Activated CD8-positive, alpha-beta memory T cell treated with anti-CD3 and anti-CD28 coated beads, Interleukin-2, amount 10 ng/mL, durations not matched to agents 7 days and 5 days (primary cell): ENCODE measurements around the gene RABEP1. TPM values are rescaled to one million over a fixed set of nuclear protein-coding genes. Genes with fewer than 3 reads are reported as not detected.

ENCODE experiments used
- ATAC-seq: fragments of 150-1000 bp; cut with Tn5 transposase; one replicate; pipeline ENCODE4 v1.10.0; 2021; ENCODE audit warnings: moderate library complexity
- CTCF ChIA-PET: fragments of 350-600 bp; sonication (Branson Sonifier 250); formaldehyde crosslinking; loops from one replicate; lab custom pipeline; 2021; ENCODE audit warnings: antibody characterized with exemption; lab: Charles Lee
- DNase-seq: peaks from one replicate; pipeline ENCODE4 v3.0.0-alpha.2; 2020
- H3K27ac Mint-ChIP-seq: one replicate; pipeline ENCODE4 v1.8.0; 2021; ENCODE audit warnings: mild to moderate bottlenecking, mixed read lengths
- H3K27me3 Mint-ChIP-seq: one replicate; pipeline ENCODE4 v1.8.0; 2021; ENCODE audit warnings: mixed read lengths
- H3K36me3 Mint-ChIP-seq: one replicate; pipeline ENCODE4 v1.8.0; 2021; ENCODE audit warnings: mild to moderate bottlenecking, mixed read lengths
- H3K4me1 Mint-ChIP-seq: one replicate; pipeline ENCODE4 v1.8.0; 2021; ENCODE audit warnings: mixed read lengths
- H3K4me3 Mint-ChIP-seq: one replicate; pipeline ENCODE4 v1.8.0; 2021; ENCODE audit warnings: mild to moderate bottlenecking, moderate library complexity, mixed read lengths
- H3K9me3 Mint-ChIP-seq: one replicate; pipeline ENCODE4 v1.8.0; 2022; ENCODE audit warnings: low read depth, mixed read lengths
- total RNA-seq, 2 experiments: library from RNA; stranded (reverse); gene quantifications; one replicate each; pipeline ENCODE4 v1.2.3, GENCODE V29; 2021

Gene RABEP1
- total RNA-seq, 2 experiments from 2014 or later: 35.1 to 38.0 TPM

GRCh38 chr17:5291683-5292350 is 9.7 kb downstream of the RABEP1 start:
- ATAC-seq (no peak), DNase-seq (no peak)
- H3K27ac Mint-ChIP-seq: no peak overlapping the region
- CTCF ChIA-PET: interaction anchor here (0.7 kb wide), 1 partner anchor 168 kb away, joined by 3 read pairs; no protein-coding TSS in a partner anchor
- H3K9me3 Mint-ChIP-seq: no peaks in the 10 kb centered on the region
- no peak overlapping the region for H3K4me3 Mint-ChIP-seq
- peaks cover 9% of the 10 kb centered on the region for H3K36me3 Mint-ChIP-seq
- no peaks in the 10 kb centered on the region for H3K27me3 Mint-ChIP-seq
- H3K4me1 Mint-ChIP-seq: peaks cover 14% of the 10 kb centered on the region

- Mint-ChIP-seq H3K4me1 (peaks cover 7% of the 10 kb centered on the region), H3K27ac (no peak overlapping the region), H3K9me3 (no peaks in the 10 kb centered on the region), H3K27me3 (no peaks in the 10 kb centered on the region), H3K4me3 (no peak overlapping the region), H3K36me3 (peaks cover 15% of the 10 kb centered on the region)
- DNase-seq: no peak
- no peak for ATAC-seq
- CTCF ChIA-PET: interaction anchor here (0.7 to 3.2 kb wide), 4 partner anchors 9 to 47 kb away, joined by 3 to 14 read pairs (median 4); no protein-coding TSS in a partner anchor
These were observed 15.2 kb downstream of the RABEP1 start for GRCh38 chr17:5297245-5297644.

DNA sequence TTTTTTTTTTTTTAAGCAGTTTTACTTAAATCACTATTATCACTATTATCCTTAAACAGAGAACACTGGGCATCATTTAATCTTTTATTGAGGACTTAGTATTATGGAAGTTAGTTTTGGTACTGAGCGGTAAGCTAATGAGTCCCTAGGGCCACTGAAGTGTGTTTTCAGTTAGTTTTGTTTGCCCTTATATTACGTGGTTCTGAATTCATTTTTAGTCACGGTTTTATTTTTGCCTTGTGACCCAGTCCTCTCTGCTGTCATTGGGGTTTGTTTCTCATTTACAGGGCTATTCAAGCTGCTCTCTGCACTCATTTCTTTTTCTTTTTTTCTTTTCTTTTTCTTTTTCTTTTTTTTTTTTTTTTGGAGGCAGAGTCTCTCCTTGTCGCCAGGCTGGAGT is 17.3 kb downstream of the RABEP1 start:
- DNase-seq (no peak), ATAC-seq (no peak)
- Mint-ChIP-seq H3K9me3 (no peaks in the 10 kb centered on the region), H3K4me1 (peaks cover 7% of the 10 kb centered on the region), H3K27me3 (no peaks in the 10 kb centered on the region), H3K27ac (no peak overlapping the region), H3K4me3 (no peak overlapping the region), H3K36me3 (peaks cover 18% of the 10 kb centered on the region)
- CTCF ChIA-PET: no interaction called here

GRCh38 chr17:5304636-5305035 is 22.6 kb downstream of the RABEP1 start:
- CTCF ChIA-PET: no interaction called here
- DNase-seq: no peak
- Mint-ChIP-seq H3K27ac (no peak overlapping the region), H3K27me3 (no peaks in the 10 kb centered on the region), H3K9me3 (no peaks in the 10 kb centered on the region), H3K36me3 (peaks cover 27% of the 10 kb centered on the region), H3K4me1 (peaks cover 12% of the 10 kb centered on the region), H3K4me3 (no peak overlapping the region)
- no peak for ATAC-seq

DNA sequence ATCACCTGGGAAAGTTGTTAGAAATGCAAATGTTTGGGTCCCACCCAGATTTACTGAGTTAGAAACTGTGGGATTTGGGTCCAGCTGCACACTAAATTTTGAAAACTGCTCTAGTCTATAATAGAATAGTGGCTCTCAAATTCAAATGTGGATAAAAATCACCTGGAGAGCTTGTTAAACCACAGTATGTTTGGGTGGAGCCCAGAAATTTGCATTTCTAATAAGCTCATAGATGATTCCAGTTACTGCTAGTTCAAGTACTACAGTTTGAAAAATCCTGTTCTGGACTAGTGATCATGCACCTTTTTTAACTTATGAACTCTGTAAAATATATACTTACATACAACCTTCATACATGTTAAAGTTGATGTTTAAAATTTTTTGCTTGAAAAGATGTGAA is 27.8 kb downstream of the RABEP1 start:
- Mint-ChIP-seq H3K27me3 (no peaks in the 10 kb centered on the region), H3K27ac (no peak overlapping the region), H3K4me3 (no peak overlapping the region), H3K4me1 (peaks cover 14% of the 10 kb centered on the region), H3K36me3 (peaks cover 32% of the 10 kb centered on the region), H3K9me3 (no peaks in the 10 kb centered on the region)
- DNase-seq (no peak), ATAC-seq (no peak)
- CTCF ChIA-PET: no interaction called here

- Mint-ChIP-seq H3K4me1 (peaks cover 13% of the 10 kb centered on the region), H3K27me3 (no peaks in the 10 kb centered on the region), H3K27ac (no peak overlapping the region), H3K9me3 (peaks cover 7% of the 10 kb centered on the region), H3K4me3 (no peak overlapping the region), H3K36me3 (peaks cover 20% of the 10 kb centered on the region)
- DNase-seq (no peak), ATAC-seq (no peak)
- CTCF ChIA-PET: interaction anchor here (1.7 kb wide), 1 partner anchor 28 kb away, joined by 3 read pairs; no protein-coding TSS in a partner anchor
These were observed 43.8 kb downstream of the RABEP1 start for GRCh38 chr17:5325851-5326250.

GRCh38 chr17:5329784-5330557 is 47.9 kb downstream of the RABEP1 start:
- CTCF ChIA-PET: no interaction called here
- Mint-ChIP-seq H3K27me3 (no peaks in the 10 kb centered on the region), H3K4me3 (no peak overlapping the region), H3K4me1 (peaks cover 14% of the 10 kb centered on the region), H3K27ac (peak overlapping the region; percentile 65), H3K9me3 (no peaks in the 10 kb centered on the region), H3K36me3 (peaks cover 22% of the 10 kb centered on the region)
- DNase-seq (no peak), ATAC-seq (peak; percentile 42)

GRCh38 chr17:5330981-5331380 is 48.9 kb downstream of the RABEP1 start:
- no peaks in the 10 kb centered on the region for H3K9me3 Mint-ChIP-seq
- CTCF ChIA-PET: no interaction called here
- no peak overlapping the region for H3K4me3 Mint-ChIP-seq
- DNase-seq (no peak), ATAC-seq (no peak)
- H3K4me1 Mint-ChIP-seq: peaks cover 14% of the 10 kb centered on the region
- H3K36me3 Mint-ChIP-seq: peaks cover 26% of the 10 kb centered on the region
- no peak overlapping the region for H3K27ac Mint-ChIP-seq
- no peaks in the 10 kb centered on the region for H3K27me3 Mint-ChIP-seq

- Mint-ChIP-seq H3K9me3 (no peaks in the 10 kb centered on the region), H3K27ac (no peak overlapping the region), H3K4me1 (peaks cover 14% of the 10 kb centered on the region), H3K27me3 (no peaks in the 10 kb centered on the region), H3K4me3 (no peak overlapping the region), H3K36me3 (peaks cover 26% of the 10 kb centered on the region)
- DNase-seq (no peak), ATAC-seq (no peak)
- CTCF ChIA-PET: no interaction called here
These were observed 49.4 kb downstream of the RABEP1 start for GRCh38 chr17:5331506-5331905.

DNA sequence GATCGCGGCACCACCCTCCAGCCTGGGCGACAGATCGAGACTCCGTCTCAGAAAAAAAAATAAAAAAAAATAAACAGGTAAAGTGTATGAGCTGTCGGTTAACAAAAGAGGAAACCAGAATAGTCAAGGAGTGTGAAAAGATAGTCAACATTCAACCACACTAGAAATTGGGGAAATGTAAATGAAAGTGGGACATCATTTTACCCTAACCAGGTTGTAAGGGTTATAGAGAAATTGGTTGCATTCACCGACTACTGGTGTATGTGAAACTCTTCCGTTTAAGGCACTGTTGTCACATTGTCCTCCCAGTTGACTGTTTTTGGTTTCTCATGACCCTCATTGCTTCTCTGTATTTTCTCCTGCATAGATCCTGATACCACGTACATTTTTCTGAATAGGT is 62.8 kb downstream of the RABEP1 start:
- Mint-ChIP-seq H3K27me3 (no peaks in the 10 kb centered on the region), H3K4me3 (no peak overlapping the region), H3K36me3 (peaks cover 14% of the 10 kb centered on the region), H3K27ac (no peak overlapping the region), H3K4me1 (no peaks in the 10 kb centered on the region), H3K9me3 (no peaks in the 10 kb centered on the region)
- no peak for ATAC-seq
- DNase-seq: no peak
- CTCF ChIA-PET: interaction anchor here (1.3 kb wide), 1 partner anchor 94 kb away, joined by 3 read pairs; the partner anchor contains the start of gene C1QBP

DNA sequence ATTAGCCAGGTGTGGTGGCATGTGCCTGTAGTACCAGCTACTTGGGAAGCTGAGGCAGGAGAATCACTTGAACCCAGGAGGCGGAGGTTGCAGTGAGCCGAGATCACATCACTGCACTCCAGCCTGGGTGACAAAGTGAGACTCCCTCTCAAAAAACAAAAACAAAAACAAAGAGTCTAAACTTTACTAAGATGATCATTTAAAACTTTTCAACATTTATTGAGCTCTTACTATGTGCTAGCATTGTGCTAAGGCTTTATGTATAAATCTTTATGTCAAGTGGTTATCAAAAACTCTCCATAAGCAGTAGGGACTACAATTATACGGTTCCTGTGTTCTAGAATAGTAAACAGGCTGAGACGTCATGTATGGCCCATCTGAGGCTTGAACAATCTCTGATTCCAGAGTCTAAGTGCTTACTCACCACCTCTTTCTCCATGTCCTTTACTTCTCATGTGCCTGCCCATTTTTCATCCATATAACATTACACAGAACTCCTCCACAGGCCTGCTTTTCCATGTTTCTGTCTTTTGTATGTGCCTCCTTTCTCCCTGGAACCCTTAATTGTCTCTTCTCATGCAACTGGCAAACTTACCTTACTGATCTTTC is 70.7 kb downstream of the RABEP1 start:
- CTCF ChIA-PET: no interaction called here
- H3K27ac Mint-ChIP-seq: no peak overlapping the region
- no peak for DNase-seq
- ATAC-seq: no peak
- no peak overlapping the region for H3K4me3 Mint-ChIP-seq
- H3K9me3 Mint-ChIP-seq: no peaks in the 10 kb centered on the region
- H3K36me3 Mint-ChIP-seq: peaks cover 30% of the 10 kb centered on the region
- no peaks in the 10 kb centered on the region for H3K27me3 Mint-ChIP-seq
- H3K4me1 Mint-ChIP-seq: no peaks in the 10 kb centered on the region

GRCh38 chr17:5354310-5354709 is 72.2 kb downstream of the RABEP1 start:
- H3K4me1 Mint-ChIP-seq: no peaks in the 10 kb centered on the region
- H3K36me3 Mint-ChIP-seq: peaks cover 21% of the 10 kb centered on the region
- CTCF ChIA-PET: no interaction called here
- ATAC-seq (no peak), DNase-seq (no peak)
- no peaks in the 10 kb centered on the region for H3K9me3 Mint-ChIP-seq
- H3K27me3 Mint-ChIP-seq: no peaks in the 10 kb centered on the region
- no peak overlapping the region for H3K27ac Mint-ChIP-seq
- H3K4me3 Mint-ChIP-seq: no peak overlapping the region

DNA sequence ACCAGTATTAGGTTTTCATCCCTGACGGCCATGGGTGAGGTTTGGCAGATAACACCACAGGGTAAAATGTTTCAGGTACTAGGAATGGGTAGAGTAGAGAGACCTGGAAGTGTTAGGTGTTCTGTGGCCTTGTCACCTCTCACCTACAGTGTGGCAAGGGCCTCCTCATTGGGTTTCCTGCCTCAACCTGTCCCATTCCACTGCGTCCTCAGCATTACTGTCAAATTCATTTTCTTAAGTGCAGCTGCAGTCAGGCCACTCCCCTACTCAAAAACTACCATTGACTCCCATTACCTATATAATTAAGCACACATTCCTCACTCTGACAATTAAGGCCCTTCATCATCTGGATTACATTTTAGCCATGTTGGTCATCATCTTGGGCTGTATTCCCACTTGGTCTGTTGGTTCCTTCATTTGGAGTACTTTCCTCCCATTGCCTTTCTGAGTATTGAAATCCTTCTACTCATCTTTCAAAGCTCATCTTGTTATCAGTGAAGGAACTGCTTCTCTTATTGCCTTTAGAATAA is 72.9 kb downstream of the RABEP1 start:
- H3K27me3 Mint-ChIP-seq: no peaks in the 10 kb centered on the region
- ATAC-seq (no peak), DNase-seq (no peak)
- H3K4me3 Mint-ChIP-seq: no peak overlapping the region
- H3K36me3 Mint-ChIP-seq: peaks cover 22% of the 10 kb centered on the region
- H3K27ac Mint-ChIP-seq: no peak overlapping the region
- CTCF ChIA-PET: no interaction called here
- H3K4me1 Mint-ChIP-seq: no peaks in the 10 kb centered on the region
- no peaks in the 10 kb centered on the region for H3K9me3 Mint-ChIP-seq
